Measurements from ENCODE around the gene SNRNP27.
"Not testable (repeated sequence)": the region's sequence is repeated elsewhere in the genome, so short reads cannot be mapped to it uniquely, and the experiment has no call there.

The SNRNP27 gene, protein sequence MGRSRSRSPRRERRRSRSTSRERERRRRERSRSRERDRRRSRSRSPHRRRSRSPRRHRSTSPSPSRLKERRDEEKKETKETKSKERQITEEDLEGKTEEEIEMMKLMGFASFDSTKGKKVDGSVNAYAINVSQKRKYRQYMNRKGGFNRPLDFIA

DNA sequence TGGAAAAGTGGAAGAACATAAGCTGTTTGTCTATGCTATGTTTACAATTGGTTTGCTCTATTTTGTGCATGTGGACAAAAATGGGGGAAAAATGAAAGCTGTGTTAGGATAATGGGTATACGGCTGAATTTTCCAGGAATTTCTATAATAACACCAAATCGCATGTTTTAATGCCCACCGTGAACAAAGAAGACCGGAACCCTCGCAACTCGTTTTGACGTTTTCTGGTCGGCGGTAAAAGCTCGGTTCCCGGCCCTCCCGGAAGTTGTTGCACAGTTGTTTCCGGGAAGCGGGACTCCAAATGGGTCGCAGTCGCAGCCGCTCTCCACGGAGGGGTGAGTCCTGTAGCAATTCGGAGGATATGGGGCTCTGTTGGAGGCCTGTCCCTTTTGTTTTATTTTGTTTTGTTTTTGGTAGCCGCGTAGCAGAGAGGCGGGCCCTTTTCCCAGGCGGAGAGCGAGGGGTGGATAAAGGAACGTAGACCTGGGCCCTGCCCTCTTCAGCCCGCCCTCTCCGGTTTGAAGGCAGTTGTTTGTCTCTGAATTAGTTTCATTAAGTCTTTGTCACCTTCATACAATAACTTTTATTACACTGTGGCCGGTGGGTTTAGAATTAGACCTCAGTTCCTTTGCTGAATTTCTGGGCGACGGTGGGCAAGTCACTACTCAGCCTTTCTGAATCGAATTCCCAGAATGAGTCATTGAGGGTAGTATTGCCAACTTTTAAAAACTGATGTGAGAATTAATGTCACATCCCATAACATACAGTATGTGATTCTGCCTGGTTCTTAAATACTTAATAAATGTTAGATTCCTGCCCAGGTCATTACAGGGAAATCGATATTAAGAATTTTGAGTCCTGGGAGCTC, at the start of gene SNRNP27:
Gene SNRNP27, plus strand, starts transcription at position 273 of the 868 bp plus-strand sequence. Its CDS starts 29 bp downstream, at position 302.
- peak; percentile 53 to 82 for DNase-seq

DNA sequence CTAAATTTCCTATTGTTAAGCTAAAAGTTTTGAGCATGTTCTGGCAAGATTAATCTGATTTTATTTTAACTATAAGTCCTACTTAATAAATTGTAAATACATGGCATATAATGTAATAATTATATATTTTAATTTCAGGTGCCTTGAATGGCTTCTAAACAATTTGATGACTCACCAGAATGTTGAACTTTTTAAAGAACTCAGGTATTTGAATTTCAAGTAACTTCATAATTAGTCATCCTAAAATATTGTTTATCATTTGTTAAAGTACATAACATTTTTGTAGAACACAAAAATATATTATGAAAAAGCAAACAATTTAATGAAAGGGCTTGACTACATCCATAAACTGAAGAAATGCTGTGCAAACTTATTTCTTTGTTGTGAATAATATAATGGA, 49.8 kb upstream of the SNRNP27 start:
- DNase-seq: no peak

- DNase-seq: no peak
These were observed 49.2 kb upstream of the SNRNP27 start for GRCh38 chr2:69844560-69844959.

DNA sequence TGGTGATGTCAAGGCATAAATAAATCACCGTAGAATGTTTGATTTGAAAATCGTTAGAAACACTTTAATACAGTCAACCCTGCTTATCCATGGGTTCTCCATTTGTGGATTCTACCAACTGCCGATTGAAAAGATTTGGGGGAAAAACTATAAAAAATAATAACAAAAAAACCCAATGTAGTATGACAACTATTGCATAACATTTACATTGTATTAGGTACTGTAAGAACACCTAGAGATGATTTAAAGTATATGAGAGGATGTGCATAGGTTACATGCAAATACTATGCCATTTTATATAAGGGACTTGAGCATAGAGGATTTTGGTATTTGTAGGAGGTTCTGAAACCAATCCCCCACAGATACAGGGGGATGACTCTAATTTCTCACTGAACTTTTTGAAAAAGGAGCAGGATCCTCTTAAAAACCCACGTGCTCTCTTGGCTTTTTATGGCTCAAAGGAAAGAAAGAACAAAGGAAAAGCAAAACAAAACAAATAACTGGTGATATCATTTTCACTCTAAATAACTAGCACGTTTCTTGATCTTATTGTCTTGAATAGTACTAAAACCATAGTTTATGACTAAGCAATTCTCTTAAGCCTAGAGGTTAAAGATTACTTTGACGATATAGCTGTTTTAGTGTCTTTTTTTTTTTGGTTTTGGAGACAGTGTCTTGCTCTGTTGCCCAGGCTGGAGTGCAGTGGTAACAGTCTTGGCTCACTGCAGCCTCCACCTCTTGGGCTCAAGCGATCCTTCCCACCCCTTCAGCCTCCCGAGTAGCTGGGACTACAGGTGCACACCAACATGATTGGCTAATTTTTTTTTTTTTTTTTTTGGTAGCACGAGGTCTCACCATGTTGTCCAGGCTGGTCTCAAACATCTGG, 47.3 kb upstream of the SNRNP27 start:
- DNase-seq: no peak

GRCh38 chr2:69847068-69847828, 46.5 kb upstream of the SNRNP27 start:
- DNase-seq: no peak

GRCh38 chr2:69848186-69848790, 45.5 kb upstream of the SNRNP27 start:
- no peak for DNase-seq

DNA sequence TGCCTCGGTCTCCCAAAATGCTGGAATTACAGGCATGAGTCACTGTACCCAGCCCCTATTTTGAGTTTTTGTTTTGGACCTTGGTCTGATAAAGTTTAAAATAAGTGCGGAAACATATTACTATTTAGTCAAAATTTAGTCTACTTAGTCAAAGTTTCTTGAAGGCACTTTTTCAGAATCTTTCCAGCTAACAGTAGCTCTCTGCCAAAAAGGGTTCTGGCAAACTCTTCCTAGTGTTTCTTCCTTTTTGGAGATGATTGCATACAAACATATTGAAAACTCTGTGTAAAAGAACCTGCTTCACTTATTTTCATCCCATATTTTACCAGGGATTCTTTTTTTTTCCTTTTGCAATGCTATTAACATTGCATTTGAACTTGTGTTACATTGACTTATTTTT, 35.5 kb upstream of the SNRNP27 start:
- DNase-seq: no peak

GRCh38 chr2:69863298-69863697, 30.5 kb upstream of the SNRNP27 start:
- DNase-seq: no peak

DNA sequence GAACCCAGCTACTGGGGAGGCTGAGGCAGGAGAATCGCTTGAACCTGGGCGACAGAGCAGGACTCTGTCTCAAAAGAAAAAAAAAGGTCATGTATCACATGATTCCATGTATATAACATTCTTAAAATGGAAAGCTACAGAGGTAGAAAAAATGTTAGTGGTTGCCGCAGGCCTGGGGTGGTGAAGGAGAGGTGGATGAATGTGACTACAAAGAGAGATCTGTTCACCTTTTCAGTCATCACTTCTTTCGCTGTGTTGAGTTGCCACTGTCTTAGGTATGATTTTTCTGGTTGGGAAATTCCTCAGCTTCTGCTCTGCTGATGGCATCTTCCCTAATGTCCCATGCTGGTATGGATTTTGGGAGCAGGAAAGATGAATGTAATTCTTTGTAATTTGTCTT, 5.3 kb upstream of the SNRNP27 start:
- no peak for DNase-seq

GRCh38 chr2:69889302-69889701, 4.5 kb upstream of the SNRNP27 start:
- DNase-seq: no peak

GRCh38 chr2:69890881-69891280, 2.9 kb upstream of the SNRNP27 start:
- DNase-seq: no peak

- not testable (repeated sequence) for DNase-seq
These were observed 825 bp upstream of the SNRNP27 start for GRCh38 chr2:69892838-69893424.

DNA sequence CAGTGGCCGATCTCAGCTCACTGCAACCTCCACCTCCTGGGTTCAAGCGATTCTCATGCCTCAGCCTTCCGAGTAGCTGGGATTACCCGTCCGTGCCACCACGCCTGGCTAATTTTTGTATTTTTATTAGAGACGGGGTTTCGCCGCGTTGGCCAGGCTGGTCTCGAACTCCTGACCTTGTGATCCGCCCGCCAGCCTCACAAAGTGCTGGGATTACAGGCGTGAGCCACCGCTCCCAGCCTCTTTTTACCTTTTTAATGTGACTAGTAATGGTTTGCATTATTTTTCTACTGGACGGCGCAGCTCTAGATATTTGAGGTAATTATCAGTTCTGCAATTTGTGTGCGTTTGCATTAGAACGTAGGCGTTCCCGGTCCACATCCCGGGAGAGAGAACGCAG, 981 bp downstream of the SNRNP27 start:
- DNase-seq: not testable (repeated sequence)

GRCh38 chr2:69902213-69902922, 8.6 kb downstream of the SNRNP27 start:
- DNase-seq: peak; percentile 73 to 77

DNA sequence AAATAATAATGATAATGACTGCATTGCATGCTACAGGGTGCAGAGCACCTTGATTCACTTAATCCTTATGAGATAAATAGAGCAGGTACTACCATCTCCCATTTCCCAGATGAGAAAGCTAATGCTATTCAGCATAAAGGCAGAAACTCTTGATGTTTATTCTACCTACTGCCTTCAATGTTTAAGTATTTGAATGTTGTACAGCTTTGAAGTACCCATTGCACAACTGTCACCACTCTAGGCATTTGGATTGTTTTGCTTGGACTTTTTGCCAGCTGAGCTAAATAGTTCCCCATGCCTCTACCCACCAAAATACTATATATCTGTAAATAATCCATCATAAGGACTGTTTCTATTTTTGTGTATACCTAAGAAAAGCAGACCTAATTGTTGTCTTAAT, 13.5 kb downstream of the SNRNP27 start:
- no peak for DNase-seq

GRCh38 chr2:69911985-69912563, 18.3 kb downstream of the SNRNP27 start:
- peak; percentile 50 to 77 for DNase-seq

DNA sequence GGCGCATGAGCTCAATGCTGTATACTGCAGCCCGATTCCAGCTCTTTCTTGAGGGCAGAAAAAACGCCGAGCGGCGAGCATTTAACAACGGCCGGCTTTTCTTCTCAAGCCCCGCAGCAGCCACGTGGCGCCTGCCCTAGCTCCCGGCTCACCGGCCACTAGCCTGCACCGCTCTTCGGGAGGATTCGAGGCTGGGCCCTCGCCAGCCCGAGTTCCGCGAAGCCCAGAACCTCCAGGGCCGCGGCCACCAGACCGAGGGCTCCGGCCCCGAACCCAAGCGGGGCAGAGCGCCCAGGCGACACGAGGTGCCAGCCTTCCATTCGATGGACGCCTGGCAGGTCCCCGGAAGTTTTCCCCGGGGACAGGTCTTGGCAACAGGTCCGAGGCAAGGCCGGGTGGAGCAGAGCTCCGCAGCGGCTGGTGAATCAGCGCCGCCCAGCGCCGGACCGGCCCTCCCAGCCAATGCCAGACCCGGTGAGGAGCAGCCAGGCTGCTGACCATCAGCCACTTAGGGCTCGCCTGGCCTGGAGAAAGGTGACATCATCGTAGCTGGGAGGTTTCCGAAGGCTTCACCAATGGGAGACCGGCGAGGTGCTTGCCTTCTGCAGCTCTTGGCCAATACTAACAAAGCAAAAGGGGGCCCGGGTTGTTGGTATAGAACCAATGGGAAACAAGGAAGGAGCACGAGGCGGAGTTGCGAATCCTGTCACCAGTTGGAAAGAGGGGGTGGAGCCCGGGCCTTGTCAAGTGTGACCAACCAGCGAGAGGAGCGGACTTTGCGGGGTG, 20.6 kb downstream of the SNRNP27 start:
- peak; percentile 100 for DNase-seq

GRCh38 chr2:69914950-69915945, 21.5 kb downstream of the SNRNP27 start, which contains the start of gene MXD1:
Gene MXD1 (plus strand): TSS chr2:69915109. CDS start chr2:69915331, 222 bp downstream.
- no peak for DNase-seq
